NCI-H2196 (cell line): Measurements from ENCODE around the gene TAS2R14.

Experiments
- DNase-seq: peaks from one replicate; lab custom pipeline; 2025; ENCODE audit not compliant: unreplicated experiment; lab: John Stamatoyannopoulos, UW

Gene TAS2R14

GRCh38 chr12:10909462-10909861 is 29.6 kb downstream of the TAS2R14 start, which contains the start of gene TAS2R13:
Gene TAS2R13 (minus strand): TSS chr12:10909562. CDS start chr12:10909298, 264 bp downstream.
- DNase-seq: no peak

- no peak for DNase-seq
Measured at GRCh38 chr12:10904686-10905085, 34.4 kb downstream of the TAS2R14 start.

- DNase-seq: no peak
Measured at GRCh38 chr12:10901427-10901826, 37.6 kb downstream of the TAS2R14 start.

GRCh38 chr12:10900972-10901371 is 38.1 kb downstream of the TAS2R14 start:
- no peak for DNase-seq

GRCh38 chr12:10900530-10900929 is 38.5 kb downstream of the TAS2R14 start:
- DNase-seq: no peak

GRCh38 chr12:10896854-10897253 is 42.2 kb downstream of the TAS2R14 start:
- no peak for DNase-seq

GRCh38 chr12:10891937-10892336 is 47.1 kb downstream of the TAS2R14 start:
- no peak for DNase-seq

GRCh38 chr12:10889226-10889625 is 49.8 kb downstream of the TAS2R14 start:
- no peak for DNase-seq
